NCI-H2107 (cell line): ENCODE measurements around the gene PTPRB.

Source experiments
- DNase-seq: peaks from one replicate; lab custom pipeline; 2025; lab: John Stamatoyannopoulos, UW

PTPRB gene

GRCh38 chr12:70637303-70638085, at the start of gene PTPRB:
PTPRB (minus strand) TSS chr12:70637429; CDS start chr12:70637395, 34 bp downstream.
- DNase-seq = no peak

GRCh38 chr12:70686907-70687306, 49.7 kb upstream of the PTPRB start:
- DNase-seq = no peak

GRCh38 chr12:70686299-70686698, 49.1 kb upstream of the PTPRB start:
- no peak for DNase-seq

GRCh38 chr12:70683976-70684375, 46.7 kb upstream of the PTPRB start:
- no peak for DNase-seq

- DNase-seq = no peak
Observed at GRCh38 chr12:70671698-70672097, 34.5 kb upstream of the PTPRB start.

GRCh38 chr12:70670948-70671347, 33.7 kb upstream of the PTPRB start:
- DNase-seq = no peak

GRCh38 chr12:70667253-70667652, 30.0 kb upstream of the PTPRB start:
- no peak for DNase-seq

GRCh38 chr12:70666364-70666763, 29.1 kb upstream of the PTPRB start:
- DNase-seq = no peak

- DNase-seq = no peak
Observed at GRCh38 chr12:70664465-70664881, 27.2 kb upstream of the PTPRB start.

GRCh38 chr12:70663838-70664237, 26.6 kb upstream of the PTPRB start:
- no peak for DNase-seq

- DNase-seq = no peak
Observed at GRCh38 chr12:70661466-70662161, 24.4 kb upstream of the PTPRB start.

- no peak for DNase-seq
Observed at GRCh38 chr12:70660620-70661219, 23.5 kb upstream of the PTPRB start.

- DNase-seq = no peak
Observed at GRCh38 chr12:70660002-70660604, 22.9 kb upstream of the PTPRB start.

GRCh38 chr12:70659077-70659606, 21.9 kb upstream of the PTPRB start:
- DNase-seq = no peak

- no peak for DNase-seq
Observed at GRCh38 chr12:70657616-70658286, 20.5 kb upstream of the PTPRB start.

GRCh38 chr12:70652451-70652850, 15.2 kb upstream of the PTPRB start:
- no peak for DNase-seq

- no peak for DNase-seq
Observed at GRCh38 chr12:70648831-70649230, 11.6 kb upstream of the PTPRB start.

GRCh38 chr12:70648191-70648590, 11.0 kb upstream of the PTPRB start:
- DNase-seq = no peak

- no peak for DNase-seq
Observed at GRCh38 chr12:70646850-70647249, 9.6 kb upstream of the PTPRB start.

GRCh38 chr12:70645494-70646317, 8.5 kb upstream of the PTPRB start:
- no peak for DNase-seq

- DNase-seq = no peak
Observed at GRCh38 chr12:70644861-70645260, 7.6 kb upstream of the PTPRB start.
